HG03342 (cell line): ENCODE measurements around the gene NUP62.
A peak's percentile ranks its signal among the peaks of the same experiment; 100 is the strongest.
"Not testable (repeated sequence)": the region's sequence is repeated elsewhere in the genome, so short reads cannot be mapped to it uniquely, and the experiment has no call there.

Source experiments
- ATAC-seq: cut with Tn5 transposase; IDR thresholded peaks from one replicate; pipeline ENCODE4 v1.9.1; 2021; ENCODE audit warnings: mild to moderate bottlenecking, moderate library complexity; ENCODE audit not compliant: unreplicated experiment

The NUP62 gene, protein sequence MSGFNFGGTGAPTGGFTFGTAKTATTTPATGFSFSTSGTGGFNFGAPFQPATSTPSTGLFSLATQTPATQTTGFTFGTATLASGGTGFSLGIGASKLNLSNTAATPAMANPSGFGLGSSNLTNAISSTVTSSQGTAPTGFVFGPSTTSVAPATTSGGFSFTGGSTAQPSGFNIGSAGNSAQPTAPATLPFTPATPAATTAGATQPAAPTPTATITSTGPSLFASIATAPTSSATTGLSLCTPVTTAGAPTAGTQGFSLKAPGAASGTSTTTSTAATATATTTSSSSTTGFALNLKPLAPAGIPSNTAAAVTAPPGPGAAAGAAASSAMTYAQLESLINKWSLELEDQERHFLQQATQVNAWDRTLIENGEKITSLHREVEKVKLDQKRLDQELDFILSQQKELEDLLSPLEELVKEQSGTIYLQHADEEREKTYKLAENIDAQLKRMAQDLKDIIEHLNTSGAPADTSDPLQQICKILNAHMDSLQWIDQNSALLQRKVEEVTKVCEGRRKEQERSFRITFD

DNA sequence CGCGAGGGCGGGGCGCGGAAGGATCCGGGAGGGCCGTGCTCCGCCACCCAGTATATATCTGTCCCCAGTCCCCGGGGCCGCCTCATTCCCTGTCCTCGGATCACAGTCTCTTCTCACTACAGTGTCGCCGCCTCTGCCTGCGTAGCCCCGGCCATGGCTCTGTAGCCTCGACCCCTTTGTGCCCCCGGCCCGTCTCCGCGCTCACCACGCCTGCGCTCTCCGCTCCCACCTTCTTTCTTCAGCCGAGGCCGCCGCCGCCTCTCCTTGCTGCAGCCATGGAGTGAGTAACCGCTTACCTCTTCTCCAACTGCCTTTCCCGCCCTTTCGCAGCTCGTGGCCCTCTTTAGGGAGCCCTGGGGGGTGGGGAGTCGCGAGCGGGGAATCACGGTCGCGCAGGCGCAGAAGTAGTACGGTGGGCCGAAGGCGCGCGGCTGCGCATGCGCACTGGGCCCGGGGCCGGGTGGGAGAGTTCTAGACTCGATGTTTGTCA, at the start of gene NUP62, which contains the start of gene ATF5:
Gene NUP62 (minus strand): TSS at position 384 of the 490 bp plus-strand sequence. CDS start 19,697 bp downstream, outside the sequence.
Gene ATF5 (plus strand): TSS at position 85 of the 490 bp plus-strand sequence. CDS start 1,646 bp downstream, outside the sequence.
- ATAC-seq, result peak; percentile 52

DNA sequence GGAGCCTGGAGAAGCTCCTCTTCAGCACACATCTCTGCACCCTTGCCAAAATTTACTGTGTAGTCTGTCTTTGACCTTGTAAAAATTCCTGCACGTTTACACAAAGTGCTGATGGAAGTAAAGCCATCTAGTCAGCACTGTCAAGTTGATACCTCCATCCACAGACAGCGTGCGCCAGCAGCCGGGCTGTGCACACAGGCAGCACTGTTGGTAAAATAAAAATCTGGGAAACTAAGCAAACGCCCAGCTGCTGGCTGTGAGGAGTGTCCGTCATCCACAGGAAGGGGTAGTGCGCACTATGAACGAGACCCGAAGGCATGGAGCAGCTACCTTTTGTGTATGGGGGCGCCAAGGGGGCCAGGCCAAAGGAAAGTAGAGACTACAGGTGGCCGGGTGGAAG, 49.0 kb upstream of the NUP62 start:
- ATAC-seq, result no peak

DNA sequence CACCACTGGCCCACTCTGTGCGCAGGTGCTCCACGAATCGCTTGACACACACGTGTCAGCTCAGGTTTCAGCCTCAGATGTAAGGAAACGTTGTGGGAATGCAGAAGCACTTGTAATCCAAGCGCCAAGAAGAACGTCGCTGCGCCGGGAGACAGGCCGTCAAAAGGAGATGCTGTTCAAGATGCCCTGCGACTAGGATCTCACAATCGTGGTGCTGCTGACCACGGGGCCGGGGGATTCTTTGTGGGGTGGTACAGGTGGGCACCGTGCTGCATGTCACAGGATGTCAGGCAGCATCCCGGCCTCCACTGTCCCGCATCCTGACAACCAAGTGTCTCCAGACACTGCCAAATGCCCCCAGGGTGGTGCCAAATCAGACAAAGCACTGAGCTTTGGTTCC, 48.6 kb upstream of the NUP62 start:
- ATAC-seq, result no peak

DNA sequence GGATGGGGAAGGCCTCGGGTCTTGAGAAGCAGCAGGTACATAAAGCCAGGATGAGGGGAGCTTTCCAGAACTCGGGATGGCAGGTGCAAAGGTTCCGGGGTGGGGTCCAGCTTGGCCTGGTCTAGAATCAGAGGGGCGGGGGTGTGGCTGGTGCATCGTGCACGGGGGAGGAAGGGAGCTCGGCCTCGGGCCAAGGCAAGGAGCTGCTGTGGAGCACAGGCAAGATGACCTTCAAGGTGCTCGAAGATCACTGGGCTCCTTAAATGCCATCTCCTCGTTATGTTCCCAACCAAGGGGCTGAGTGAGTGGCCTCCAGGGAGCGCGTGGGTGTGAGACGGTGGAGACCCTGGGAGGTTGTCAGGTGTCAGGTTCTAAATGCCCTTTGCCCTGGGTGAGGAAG, 47.8 kb upstream of the NUP62 start:
- ATAC-seq, result no peak

DNA sequence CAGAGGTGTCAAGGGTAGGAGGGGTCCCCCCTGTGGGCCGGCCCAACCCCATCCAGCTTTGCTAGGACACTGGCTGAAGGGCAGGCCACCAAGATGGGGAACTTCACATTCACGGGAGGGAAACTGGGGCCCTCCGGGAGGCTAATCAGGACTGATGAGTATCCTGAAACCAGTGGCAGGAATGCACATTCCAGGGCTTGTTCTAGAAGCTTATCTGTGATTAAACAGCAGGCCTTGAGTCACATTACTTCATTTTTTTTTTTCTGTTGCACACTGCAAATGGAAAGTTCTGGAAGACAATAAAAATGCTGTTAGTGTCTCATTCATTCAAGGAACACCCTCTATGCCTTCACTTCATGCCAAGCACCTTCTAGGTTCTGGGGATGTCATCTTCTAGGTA, 47.2 kb upstream of the NUP62 start:
- no peak for ATAC-seq

DNA sequence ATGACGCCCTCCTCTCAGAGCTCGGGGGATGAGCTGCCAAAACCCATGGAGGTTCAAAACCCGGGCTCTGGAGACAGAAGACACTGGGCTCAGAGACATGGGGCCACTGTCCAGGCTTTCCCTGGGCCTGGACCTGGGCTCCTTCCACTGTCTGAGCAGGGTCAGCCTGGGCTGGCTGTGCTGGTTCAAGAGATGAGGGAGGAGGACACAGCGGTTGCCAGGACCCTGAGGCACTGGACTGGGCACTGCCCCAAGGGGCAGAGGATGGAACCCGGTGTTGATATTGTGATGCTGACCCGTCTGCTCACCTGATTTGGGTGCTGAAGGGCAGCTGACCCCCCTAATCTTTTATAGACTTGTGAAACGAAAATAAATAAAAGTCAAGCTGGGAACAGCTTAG, 45.7 kb upstream of the NUP62 start:
- ATAC-seq, result no peak

DNA sequence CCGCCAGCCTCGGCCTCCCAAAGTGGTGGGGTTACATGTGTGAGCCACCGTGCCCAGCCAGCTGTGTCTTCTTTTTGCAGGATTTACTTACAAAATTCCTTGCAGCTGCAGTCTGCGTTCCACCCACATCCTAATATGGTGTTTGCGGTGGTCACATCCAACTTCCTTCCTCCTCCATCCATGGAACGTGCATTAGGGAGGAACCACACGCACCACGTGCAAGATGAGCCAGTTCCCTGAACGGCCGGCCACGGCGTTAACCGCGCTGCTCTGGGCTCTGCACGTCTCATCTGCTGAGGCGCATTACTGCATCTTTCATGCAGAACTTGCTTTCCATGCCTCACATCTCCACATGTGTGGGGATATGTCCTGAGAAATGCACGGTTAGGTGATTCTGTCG, 44.7 kb upstream of the NUP62 start:
- no peak for ATAC-seq

DNA sequence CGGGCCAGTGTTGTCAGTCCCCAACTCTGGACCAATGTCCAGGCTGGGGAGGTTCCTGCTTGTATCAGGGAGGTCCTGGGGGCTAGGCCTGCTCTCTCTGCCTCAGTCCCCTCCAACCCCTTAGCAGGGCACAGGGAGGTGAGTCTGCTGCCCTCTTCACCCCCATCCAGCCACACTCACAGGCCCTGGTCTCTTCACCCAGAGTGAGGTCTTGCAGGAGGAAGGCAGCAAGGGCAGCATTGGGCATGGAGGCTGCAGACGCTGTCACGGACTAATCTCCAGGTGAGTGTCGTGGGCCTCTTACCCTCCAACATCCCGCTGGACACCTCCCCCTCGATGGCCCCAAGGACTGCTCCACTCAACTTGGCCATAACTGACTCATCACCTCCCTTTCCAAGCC, 43.5 kb upstream of the NUP62 start:
- ATAC-seq, result no peak

DNA sequence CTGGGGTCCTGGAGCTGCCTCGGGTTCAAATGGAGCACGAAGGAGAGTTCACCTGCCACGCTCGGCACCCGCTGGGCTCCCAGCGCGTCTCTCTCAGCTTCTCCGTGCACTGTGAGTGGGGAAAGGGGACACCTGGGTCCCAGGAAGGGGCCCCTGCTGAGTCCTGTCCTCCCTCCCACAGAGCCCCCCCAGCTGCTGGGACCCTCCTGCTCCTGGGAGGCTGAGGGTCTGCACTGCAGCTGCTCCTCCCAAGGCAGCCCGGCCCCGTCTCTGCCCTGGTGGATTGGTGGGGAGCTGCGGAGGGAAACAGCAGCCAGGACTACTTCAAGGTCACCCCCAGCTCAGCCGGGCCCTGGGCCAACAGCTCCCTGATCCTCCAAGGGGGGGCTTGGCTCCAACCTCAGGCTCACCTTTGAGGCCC, 42.7 kb upstream of the NUP62 start:
- no peak for ATAC-seq

DNA sequence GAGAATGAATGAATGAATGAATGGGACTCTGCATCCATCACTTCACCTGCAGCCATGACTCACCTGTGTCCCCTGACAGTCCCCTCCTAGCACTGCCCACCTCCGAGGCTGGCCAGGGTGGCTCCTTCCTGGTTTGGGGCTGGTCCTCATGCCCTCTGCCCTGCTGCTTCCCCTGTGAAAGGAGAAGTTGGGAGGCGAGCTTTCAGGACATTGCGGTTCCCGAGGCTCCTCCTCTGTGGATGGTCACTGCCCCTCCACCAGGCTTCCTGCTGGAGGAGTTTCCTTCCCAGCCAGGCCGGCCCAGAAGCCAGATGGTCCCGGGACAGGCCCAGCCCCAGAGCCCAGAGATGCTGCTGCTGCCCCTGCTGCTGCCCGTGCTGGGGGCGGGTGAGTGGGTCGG, 40.1 kb upstream of the NUP62 start:
- ATAC-seq, result not testable (repeated sequence)

DNA sequence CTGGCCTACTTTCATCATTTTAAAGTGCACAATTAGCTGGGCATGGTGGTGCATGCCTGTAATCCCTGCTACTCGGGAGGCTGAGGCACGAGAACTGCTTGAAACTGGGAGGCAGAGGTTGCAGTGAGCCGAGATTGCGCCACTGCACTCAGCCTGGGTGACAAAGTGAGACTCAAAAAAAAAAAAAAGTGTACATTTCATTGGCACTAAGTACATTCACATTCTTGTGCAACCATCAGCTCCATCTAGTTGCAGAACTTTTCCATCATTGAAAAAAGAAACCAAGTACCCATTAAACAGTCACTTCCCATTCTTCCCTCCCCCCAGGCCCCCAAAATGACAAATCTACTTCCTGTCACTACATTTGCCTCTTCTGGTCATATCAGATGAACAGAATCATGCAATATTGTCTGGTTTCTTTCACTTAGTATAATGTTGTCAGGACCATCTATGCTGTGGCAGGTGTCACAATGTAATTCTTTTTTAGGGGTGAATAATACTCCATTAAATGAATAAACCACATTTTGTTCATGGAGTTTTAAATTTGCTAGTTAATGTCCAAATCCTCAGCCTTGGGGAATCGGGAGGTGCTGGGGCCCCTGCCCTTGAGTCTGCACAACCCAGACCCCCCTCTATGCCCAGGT, 39.1 kb upstream of the NUP62 start:
- ATAC-seq, result no peak

DNA sequence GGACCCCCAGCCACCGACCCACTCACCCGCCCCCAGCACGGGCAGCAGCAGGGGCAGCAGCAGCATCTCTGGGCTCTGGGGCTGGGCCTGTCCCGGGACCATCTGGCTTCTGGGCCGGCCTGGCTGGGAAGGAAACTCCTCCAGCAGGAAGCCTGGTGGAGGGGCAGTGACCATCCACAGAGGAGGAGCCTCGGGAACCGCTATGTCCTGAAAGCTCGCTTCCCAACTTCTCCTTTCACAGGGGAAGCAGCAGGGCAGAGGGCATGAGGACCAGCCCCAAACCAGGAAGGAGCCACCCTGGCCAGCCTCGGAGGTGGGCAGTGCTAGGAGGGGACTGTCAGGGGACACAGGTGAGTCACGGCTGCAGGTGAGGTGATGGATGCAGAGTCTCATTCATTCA, 31.7 kb upstream of the NUP62 start, which contains the start of gene SIGLEC11:
Gene SIGLEC11 (minus strand): TSS at position 193 of the 400 bp plus-strand sequence. CDS start 91 bp downstream, at position 102.
- not testable (repeated sequence) for ATAC-seq

DNA sequence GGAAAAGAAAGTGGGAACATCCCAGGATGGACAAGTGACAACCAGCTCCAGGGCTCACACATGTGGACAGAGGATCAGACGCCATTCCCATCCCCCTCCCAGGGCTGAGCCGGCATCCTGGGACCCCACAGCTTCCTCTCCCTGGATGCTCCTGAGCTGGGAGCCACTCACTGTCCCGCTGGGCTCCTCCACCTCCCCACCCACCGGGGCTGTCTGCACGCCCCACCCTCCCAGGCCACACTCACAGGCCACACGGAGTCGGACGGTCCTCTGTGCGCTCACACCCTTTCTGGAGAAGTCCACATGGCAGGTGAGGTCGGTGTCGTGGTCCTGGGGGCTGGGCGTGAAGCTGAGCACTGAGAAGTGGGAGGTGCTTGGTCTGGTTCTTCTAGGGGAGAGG, 30.6 kb upstream of the NUP62 start:
- not testable (repeated sequence) for ATAC-seq

DNA sequence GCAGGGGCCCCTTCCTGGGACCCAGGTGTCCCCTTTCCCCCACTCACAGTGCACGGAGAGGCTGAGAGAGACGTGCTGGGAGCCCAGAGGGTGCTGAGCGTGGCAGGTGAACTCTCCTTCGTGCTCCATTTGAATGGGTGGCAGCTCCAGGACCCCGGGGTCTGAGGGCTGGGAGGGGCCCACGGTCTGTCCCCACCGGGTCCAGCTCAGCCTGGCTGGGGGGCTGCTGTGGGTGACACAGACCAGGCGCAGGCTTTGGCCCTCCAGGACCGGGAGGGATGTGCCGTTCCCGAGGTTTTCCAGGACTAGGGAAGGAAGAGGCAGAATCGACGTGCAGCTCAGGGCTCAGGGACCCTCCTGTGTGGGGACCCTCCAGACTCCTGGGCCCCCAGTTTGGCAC, 29.3 kb upstream of the NUP62 start:
- not testable (repeated sequence) for ATAC-seq

DNA sequence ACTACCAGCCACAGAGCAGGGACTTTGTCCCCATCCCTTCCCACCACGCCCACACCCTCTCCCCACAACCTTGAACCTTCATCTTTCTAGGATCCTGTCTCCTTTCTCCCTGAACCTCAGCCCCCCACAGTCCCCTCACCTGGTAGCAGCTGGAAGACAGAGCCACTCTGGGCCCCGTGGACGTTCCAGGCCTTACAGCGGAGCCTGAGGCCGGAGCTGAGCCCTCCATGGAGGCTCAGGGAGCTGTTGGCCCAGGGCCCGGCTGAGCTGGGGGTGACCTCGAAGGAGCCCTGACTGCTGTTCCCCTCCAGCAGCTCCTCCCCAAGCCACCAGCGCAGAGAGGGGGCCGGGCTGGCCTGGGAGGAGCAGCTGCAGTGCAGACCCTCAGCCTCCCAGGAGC, 28.8 kb upstream of the NUP62 start:
- not testable (repeated sequence) for ATAC-seq

DNA sequence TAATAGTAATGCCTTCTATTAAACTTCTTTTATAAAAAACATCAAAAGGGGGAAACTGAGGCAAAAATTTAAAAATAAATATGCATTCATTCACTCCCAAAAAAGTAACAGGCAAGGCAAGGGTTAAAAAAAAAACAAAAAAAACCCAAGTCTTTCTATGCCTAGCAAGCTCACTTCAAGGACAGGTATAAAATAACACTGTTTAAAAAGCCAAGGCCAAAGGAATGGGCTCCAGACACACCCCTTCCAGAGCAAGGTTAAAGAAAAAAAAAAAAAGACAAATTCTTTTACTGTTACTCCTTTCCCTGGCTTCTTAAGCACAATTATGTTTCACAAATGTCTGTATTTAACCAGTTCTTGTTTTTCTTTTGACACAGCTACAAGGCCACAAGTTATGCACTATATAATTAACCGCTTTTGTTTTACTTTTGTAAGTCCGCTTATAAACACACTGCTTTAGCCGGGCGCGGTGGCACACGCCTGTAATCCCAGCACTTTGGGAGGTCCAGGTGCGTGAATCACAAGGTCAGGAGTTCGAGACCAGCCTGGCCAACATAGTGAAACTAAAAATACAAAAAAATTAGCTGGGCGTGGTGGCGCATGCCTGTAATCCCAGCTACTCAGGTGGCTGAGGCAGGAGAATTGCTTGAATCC, 28.1 kb upstream of the NUP62 start:
- ATAC-seq, result no peak

DNA sequence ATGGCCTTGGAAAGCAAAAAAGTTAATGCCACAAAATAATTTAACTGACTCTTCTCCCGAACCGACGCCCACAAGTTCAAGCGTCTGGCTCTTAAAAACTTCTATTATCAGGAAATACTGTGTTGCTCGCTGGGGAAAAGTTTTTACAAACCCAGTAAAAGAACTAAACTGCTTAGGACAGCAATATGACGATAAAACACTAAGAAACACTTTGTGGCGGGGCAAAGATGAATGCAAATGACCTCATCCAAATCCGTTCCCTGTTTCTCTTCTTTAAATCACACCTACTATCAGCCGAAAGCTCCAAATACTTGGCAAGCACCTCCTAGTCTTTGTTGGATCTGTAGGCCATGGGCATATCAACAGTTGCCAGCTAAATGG, 26.8 kb upstream of the NUP62 start:
- ATAC-seq, result no peak

DNA sequence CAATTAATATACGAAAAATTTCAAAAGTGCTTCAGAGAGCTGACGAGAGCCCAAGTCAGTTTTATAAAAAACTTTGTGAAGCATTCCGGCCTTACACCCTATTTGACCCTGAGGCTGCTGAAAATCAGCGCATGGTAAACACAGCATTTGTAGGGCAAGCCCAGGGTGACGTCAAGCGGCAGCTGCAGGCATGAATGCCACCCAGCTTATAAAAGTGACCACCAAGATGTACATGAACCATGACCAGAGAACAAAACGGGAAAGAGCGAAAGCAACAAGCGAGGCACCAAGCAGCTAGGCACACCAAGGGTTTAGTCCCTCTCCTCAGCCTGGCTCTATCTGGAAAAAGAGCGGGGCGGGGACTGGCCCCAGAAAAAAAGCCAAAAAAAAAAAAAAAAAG, 25.6 kb upstream of the NUP62 start:
- no peak for ATAC-seq

DNA sequence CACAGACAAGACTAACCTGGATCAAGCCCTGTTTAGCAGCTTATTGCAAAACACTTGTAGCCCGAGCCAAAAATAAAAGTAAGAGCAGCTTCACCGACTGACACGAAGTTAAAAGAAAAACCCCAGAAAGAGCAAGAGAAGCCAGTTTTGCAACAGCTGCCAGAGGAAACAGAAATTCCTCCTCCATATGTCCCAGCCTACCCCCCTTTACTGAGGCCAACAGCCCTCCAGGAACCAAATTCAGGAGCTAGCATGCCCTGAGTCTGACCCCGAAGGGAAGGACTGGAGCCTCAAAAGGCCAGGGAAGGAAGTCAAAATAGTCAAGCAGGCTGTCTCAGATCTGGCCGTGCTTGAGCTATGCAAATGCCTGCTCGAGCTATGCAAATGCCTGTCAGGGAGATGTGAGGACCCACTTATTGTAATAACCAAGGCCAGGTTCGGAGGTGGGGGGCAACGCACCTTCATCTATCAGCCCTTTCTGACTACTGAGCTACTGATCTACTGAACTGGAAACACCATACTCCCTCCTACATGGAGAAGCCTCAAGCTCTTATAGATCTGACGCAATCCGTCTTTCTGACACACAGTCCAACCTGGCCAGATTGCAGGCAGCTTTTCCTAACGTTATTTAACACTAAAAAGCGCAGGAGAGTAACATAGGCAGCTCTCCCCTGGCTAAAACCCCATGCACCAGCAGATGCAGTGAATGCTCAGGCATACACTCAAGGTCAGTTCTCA, 25.0 kb upstream of the NUP62 start:
- ATAC-seq, result no peak

DNA sequence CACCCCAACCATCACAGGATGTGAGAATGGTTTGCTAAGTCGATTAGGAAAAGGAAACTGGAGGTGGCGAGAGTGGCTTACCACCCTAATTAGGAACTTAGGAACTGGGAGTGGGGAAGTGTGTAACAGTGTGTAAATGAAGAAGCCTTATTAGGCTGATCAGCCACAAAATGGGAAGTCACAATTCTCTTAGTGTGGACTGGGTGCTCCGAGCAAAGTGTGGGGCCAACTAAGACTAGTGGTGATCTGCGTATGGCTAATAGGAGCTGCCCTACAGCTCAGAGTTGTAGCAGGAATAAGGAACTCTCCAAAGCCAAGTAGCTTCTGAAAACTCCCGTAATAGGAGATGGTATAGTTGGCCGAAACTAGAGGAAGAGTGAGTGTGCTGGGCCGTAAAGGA, 24.1 kb upstream of the NUP62 start:
- no peak for ATAC-seq

DNA sequence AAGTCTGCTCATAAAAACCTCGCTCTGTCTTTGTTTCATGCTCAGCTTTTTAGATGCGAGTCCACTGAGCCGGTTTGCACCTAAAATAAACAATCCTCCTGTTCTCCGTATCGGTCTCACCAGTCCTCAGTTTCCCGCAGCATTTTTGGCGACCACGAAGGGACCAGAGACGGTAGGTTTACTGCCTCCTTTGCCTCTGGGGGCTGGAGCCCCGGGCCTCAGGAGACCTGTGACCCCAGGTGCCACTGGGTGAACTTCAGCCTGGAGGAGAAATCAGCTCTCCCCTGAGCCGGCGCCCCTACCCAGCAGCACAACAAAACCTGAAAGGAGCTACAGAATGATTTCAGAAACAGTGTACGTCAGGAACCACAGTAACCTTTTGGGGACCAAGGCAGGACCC, 23.6 kb upstream of the NUP62 start:
- no peak for ATAC-seq
